Kidney epithelial cell (primary cell): Measurements from ENCODE around the gene CD276. TPM values are rescaled to one million over a fixed set of nuclear protein-coding genes. Genes with fewer than 3 reads are reported as not detected.
A peak's percentile ranks its signal among the peaks of the same experiment; 100 is the strongest.

Experiments
- DNase-seq: peaks from one replicate; pipeline ENCODE4 v3.0.0-alpha.2; 2010; ENCODE audit warnings: low read depth
- H3K27me3 ChIP-seq: 2 replicates; pipeline ENCODE4 v1.6.0; 2011; ENCODE audit warnings: low read length; ENCODE audit not compliant: control insufficient read depth, insufficient read depth
- H3K36me3 ChIP-seq: 2 replicates; pipeline ENCODE4 v1.5.1; 2011; ENCODE audit warnings: low read length; ENCODE audit not compliant: control insufficient read depth, insufficient read depth
- H3K4me3 ChIP-seq: 2 replicates; pipeline ENCODE4 v1.5.1; 2011; ENCODE audit warnings: low read depth, mild to moderate bottlenecking, control low read depth, low read length
- total RNA-seq: library from RNA; depleted of rRNA; stranded (reverse); fragments of >200 nt; gene quantifications from 2 replicates; pipeline ENCODE4 v1.2.3, GENCODE V29; 2015
- TF ChIP-seq, protein P1 (sequence below): IDR thresholded peaks from 2 replicates; pipeline ENCODE4 v1.5.1; 2011; ENCODE audit warnings: mild to moderate bottlenecking, moderate library complexity, low read length, control low read depth, inconsistent platforms; ENCODE audit not compliant: insufficient read depth, poor library complexity, severe bottlenecking

Gene CD276
- total RNA-seq, 1 donor from 2014 or later, result 153 TPM

DNA sequence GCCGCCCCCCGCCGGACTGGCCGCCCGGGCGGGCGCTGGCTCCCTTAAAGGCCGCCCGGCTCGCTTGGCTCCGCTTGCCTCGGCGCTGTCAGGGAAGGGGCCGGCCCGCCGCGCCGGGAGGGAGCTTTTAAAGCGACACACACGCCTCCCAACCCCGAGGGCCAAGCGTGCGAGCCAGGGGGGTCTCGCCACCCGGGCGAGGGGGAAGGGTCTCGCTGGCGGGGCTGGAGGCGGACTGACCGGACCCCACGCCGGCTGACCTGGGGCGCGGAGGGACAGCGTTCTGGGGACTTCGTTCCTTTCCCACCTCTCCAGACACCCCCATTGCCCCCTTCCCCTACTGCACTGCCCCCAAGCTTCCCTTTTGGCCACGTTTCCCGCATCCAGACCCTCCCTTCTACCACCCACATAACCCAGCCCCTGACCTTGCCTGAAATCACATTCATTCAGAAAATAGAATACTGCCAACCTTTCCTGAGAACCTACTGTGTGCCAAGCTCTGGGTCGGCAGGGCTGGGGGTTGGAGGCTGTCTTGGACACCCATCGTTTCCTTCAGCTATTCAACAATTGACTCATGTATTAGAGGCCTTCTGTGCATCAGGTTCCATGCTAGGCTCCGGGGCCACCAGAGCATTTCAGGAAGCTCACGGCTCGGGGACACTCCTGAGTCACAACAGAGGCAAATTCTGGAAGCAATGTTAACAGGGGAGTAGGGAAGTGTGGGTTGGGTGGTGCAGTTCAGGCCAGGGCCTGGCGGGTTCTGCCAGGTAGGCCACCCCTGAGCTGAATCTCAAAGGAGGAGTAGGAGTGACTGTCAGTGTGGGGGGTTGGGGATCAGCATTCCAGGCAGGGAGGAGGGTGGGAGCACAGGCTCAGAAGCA lies 69.3 kb downstream of the CD276 start, which contains the start of gene INSYN1:
INSYN1 (minus strand) TSS at position 102 of the 881 bp plus-strand sequence. CDS start 2,221 bp downstream, outside the sequence.
- TF ChIP-seq, protein P1, sequence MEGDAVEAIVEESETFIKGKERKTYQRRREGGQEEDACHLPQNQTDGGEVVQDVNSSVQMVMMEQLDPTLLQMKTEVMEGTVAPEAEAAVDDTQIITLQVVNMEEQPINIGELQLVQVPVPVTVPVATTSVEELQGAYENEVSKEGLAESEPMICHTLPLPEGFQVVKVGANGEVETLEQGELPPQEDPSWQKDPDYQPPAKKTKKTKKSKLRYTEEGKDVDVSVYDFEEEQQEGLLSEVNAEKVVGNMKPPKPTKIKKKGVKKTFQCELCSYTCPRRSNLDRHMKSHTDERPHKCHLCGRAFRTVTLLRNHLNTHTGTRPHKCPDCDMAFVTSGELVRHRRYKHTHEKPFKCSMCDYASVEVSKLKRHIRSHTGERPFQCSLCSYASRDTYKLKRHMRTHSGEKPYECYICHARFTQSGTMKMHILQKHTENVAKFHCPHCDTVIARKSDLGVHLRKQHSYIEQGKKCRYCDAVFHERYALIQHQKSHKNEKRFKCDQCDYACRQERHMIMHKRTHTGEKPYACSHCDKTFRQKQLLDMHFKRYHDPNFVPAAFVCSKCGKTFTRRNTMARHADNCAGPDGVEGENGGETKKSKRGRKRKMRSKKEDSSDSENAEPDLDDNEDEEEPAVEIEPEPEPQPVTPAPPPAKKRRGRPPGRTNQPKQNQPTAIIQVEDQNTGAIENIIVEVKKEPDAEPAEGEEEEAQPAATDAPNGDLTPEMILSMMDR, result no peak

DNA sequence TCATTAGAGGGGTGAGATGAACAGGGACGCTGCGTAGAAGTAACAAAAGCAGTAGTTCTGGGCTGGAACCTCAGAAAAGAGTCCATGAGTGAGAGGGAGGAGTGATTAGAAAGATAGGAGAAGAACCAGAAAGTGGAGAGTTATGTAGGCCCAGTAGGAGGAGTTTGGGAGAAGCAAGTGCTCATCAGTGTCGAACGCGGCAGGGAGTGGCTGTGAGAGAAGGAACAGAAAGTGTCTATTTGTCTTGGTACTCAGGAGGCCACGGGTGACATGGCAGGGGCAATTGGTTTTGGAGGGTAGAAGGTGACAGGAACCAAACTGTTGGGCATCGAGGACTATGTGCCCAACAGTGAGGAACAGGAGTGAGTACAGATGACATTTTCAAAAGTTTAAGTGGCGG lies 70.3 kb downstream of the CD276 start:
- Histone ChIP-seq H3K4me3 (no peak overlapping the region), H3K27me3 (peaks cover 47% of the 10 kb centered on the region), H3K36me3 (no peaks in the 10 kb centered on the region)
- TF ChIP-seq, protein P1, result no peak
- no peak for DNase-seq

More for the DNA sequence above, 69.3 kb downstream of the CD276 start, which contains the start of gene INSYN1:
- DNase-seq, result no peak
- H3K27me3 ChIP-seq, result peaks cover 51% of the 10 kb centered on the region
- peak within 1 kb of the TSS; percentile 28 for H3K4me3 ChIP-seq
- H3K36me3 ChIP-seq, result no peaks in the 10 kb centered on the region

DNA sequence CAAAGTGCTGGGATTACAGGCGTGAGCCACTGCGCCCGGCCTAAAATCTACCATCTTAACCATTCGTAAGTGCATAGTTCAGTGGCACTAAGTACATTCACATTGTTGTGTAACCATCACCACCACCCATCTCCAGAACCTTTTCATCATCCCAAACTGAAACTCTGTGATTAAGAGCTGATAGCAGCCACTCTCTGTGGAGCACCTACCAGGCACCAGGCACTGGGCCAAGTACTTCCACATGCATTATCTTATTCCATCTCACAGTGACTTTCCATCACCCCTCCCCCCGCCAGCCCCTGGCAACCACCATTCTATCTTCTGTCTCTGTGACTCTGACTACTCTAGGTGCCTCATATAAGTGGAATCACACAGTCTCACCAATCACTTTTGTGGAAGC lies 71.3 kb downstream of the CD276 start:
- Histone ChIP-seq H3K4me3 (no peak overlapping the region), H3K27me3 (peaks cover 46% of the 10 kb centered on the region), H3K36me3 (no peaks in the 10 kb centered on the region)
- TF ChIP-seq, protein P1, result no peak
- no peak for DNase-seq

DNA sequence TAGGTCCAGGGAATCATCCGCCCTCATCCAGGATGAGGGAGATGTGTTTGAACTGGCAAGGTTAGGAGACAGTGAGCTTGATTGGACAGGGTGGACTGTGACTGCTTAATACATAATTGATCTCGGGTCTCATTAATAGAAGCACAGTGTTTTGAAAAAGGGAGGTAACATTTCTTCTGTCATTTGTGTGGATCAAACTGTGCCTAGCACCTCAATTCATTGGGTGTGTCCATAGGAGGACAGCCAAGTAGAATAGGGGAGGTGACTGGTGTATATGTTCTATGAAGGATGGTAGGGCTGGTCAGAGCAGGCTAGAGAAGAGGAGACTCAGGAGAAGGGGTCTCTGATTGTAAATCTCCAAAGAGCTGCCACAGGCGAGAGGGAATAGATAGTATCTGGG lies 71.8 kb downstream of the CD276 start:
- TF ChIP-seq, protein P1, result no peak
- DNase-seq, result no peak
- no peak overlapping the region for H3K4me3 ChIP-seq
- no peaks in the 10 kb centered on the region for H3K36me3 ChIP-seq
- peaks cover 47% of the 10 kb centered on the region for H3K27me3 ChIP-seq

DNA sequence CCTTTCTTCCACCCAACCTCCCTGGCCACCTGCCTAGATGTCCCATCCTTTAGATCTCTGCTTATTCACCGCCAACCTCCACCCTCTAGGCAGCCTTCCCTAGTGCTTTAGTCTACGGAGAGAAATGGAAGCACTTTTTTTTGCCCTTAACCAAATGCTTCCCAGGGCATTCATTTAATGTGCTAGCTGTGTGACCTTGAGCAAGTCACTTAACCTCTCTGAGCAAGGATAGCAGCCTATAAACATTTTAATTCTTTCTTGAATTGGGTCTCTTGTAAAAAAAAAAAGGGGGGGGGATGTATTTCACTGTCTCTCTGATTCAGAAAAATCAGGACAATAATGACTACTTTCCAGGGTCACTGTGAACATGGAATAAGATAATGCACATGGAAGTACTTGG lies 72.2 kb downstream of the CD276 start:
- peaks cover 44% of the 10 kb centered on the region for H3K27me3 ChIP-seq

More for the DNA sequence above, 72.2 kb downstream of the CD276 start:
- no peak overlapping the region for H3K4me3 ChIP-seq
- TF ChIP-seq, protein P1, result no peak
- no peaks in the 10 kb centered on the region for H3K36me3 ChIP-seq
- no peak for DNase-seq
